ENCODE measurements around the gene PAQR5.

DNA sequence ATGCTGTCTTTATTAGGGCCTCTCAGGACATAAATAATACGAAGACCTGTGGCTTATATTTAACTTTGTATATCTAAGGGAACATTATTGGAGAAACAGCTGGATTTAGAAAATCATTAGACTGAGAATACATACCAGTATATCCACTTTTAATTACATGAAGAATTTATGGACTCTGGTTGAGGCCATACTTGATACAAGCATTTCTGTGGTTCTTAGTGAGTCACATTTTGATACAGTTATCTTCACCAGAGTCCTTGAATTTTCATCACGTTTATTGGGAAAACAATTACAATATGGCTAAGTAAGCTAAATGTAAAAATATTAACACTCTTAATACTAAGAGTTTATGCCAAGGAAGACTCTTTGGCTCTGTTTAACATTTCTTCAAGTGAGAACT, 125.3 kb downstream of the PAQR5 start:
- TF ChIP-seq, protein P1, sequence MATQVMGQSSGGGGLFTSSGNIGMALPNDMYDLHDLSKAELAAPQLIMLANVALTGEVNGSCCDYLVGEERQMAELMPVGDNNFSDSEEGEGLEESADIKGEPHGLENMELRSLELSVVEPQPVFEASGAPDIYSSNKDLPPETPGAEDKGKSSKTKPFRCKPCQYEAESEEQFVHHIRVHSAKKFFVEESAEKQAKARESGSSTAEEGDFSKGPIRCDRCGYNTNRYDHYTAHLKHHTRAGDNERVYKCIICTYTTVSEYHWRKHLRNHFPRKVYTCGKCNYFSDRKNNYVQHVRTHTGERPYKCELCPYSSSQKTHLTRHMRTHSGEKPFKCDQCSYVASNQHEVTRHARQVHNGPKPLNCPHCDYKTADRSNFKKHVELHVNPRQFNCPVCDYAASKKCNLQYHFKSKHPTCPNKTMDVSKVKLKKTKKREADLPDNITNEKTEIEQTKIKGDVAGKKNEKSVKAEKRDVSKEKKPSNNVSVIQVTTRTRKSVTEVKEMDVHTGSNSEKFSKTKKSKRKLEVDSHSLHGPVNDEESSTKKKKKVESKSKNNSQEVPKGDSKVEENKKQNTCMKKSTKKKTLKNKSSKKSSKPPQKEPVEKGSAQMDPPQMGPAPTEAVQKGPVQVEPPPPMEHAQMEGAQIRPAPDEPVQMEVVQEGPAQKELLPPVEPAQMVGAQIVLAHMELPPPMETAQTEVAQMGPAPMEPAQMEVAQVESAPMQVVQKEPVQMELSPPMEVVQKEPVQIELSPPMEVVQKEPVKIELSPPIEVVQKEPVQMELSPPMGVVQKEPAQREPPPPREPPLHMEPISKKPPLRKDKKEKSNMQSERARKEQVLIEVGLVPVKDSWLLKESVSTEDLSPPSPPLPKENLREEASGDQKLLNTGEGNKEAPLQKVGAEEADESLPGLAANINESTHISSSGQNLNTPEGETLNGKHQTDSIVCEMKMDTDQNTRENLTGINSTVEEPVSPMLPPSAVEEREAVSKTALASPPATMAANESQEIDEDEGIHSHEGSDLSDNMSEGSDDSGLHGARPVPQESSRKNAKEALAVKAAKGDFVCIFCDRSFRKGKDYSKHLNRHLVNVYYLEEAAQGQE (IDR thresholded peaks at IDR 0.05; ENCODE audit: low read depth): no peak
- TF ChIP-seq EP300 (IDR thresholded peaks at IDR 0.05; ENCODE audit: borderline replicate concordance) (no peak), RAD21 (IDR thresholded peaks at IDR 0.05; ENCODE audit: low read depth) (no peak), YY1 (IDR thresholded peaks at IDR 0.05; ENCODE audit: low read depth) (no peak), NFIC (IDR thresholded peaks at IDR 0.05) (no peak)
- TF ChIP-seq, protein P2, sequence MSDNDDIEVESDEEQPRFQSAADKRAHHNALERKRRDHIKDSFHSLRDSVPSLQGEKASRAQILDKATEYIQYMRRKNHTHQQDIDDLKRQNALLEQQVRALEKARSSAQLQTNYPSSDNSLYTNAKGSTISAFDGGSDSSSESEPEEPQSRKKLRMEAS (IDR thresholded peaks at IDR 0.05): no peak
